ENCODE results near the gene IDNK.

GRCh38 chr9:83596899-83597504 lies 25.9 kb upstream of the IDNK start:
- peak; percentile 50 for TF ChIP-seq CTCF (IDR thresholded peaks at IDR 0.05; ENCODE audit: poor library complexity)
- TF ChIP-seq EZH2 (IDR thresholded peaks at IDR 0.05; ENCODE audit: borderline replicate concordance): no peak
- TF ChIP-seq EZH2phosphoT487 (IDR thresholded peaks at IDR 0.05; ENCODE audit: low read depth, severe bottlenecking, unreplicated experiment): no peak
